ENCODE measurements around the gene IPO5. TPM values are rescaled to one million over a fixed set of nuclear protein-coding genes. Genes with fewer than 3 reads are reported as not detected.

The IPO5 gene
- total RNA-seq, 4 donors from 2014 or later: 104 to 212 (median 147) TPM

DNA sequence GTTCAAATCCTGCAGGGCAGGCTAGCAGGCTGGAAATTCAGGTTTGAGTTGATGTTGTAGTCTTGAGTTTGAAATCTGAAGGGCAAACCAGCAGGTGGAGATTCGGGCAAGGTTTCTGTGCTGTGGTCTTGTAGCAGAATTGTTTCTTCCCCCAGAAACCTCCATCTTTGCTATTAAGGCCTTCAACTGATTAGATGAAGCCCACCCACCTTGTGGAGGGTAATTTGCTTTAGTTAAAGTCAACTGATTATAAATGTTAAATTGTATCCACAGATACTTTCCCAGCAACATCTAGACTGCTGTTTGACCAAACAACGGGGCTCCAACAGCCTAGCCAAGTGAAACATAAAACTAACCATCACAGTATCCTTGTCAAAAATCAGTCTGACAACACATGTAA, 9.4 kb downstream of the IPO5 start:
- Histone ChIP-seq H3K27me3 (no peaks in the 10 kb centered on the region), H3K9me3 (no peaks in the 10 kb centered on the region), H3K27ac (no peak overlapping the region), H3K4me3 (no peak overlapping the region), H3K36me3 (no peaks in the 10 kb centered on the region), H3K4me1 (no peaks in the 10 kb centered on the region)
- intact Hi-C loops (cut with DNase I; ENCODE audit: low total_unique reads): no loop called here
- TF ChIP-seq POLR2A (IDR thresholded peaks at IDR 0.05): no peak
- TF ChIP-seq, protein P1, sequence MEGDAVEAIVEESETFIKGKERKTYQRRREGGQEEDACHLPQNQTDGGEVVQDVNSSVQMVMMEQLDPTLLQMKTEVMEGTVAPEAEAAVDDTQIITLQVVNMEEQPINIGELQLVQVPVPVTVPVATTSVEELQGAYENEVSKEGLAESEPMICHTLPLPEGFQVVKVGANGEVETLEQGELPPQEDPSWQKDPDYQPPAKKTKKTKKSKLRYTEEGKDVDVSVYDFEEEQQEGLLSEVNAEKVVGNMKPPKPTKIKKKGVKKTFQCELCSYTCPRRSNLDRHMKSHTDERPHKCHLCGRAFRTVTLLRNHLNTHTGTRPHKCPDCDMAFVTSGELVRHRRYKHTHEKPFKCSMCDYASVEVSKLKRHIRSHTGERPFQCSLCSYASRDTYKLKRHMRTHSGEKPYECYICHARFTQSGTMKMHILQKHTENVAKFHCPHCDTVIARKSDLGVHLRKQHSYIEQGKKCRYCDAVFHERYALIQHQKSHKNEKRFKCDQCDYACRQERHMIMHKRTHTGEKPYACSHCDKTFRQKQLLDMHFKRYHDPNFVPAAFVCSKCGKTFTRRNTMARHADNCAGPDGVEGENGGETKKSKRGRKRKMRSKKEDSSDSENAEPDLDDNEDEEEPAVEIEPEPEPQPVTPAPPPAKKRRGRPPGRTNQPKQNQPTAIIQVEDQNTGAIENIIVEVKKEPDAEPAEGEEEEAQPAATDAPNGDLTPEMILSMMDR (IDR thresholded peaks at IDR 0.05): no peak
- DNase-seq: no peak

GRCh38 chr13:97967226-97967625, 13.8 kb downstream of the IPO5 start:
- H3K9me3 ChIP-seq: no peaks in the 10 kb centered on the region
- H3K27ac ChIP-seq: no peak overlapping the region
- H3K4me1 ChIP-seq: no peaks in the 10 kb centered on the region
- no peak overlapping the region for H3K4me3 ChIP-seq
- no peaks in the 10 kb centered on the region for H3K27me3 ChIP-seq
- H3K36me3 ChIP-seq: no peaks in the 10 kb centered on the region
- no peak for DNase-seq
- intact Hi-C loops (cut with DNase I; ENCODE audit: low total_unique reads): no loop called here
- TF ChIP-seq, protein P1 (IDR thresholded peaks at IDR 0.05): no peak
- no peak for TF ChIP-seq POLR2A (IDR thresholded peaks at IDR 0.05)

DNA sequence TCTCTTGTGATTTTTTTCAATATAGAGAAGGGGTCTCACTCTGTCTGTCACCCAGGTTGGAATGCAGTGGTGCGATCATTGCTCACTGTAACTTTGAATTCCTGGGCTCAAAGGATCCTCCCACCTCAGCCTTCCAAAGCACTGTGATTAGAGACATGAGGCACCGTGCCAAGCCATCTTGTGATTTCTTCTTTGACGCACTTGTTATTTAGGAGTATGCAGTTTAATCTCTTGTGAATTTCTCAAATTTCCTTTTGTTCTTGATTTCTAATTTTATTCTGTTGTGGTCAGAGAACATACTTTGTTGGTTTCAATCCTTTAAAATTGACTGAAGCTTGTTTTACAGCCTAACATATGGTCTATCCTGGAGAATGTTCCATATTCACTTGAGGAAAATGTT, 14.5 kb downstream of the IPO5 start:
- DNase-seq: no peak

GRCh38 chr13:97971519-97971918, 18.0 kb downstream of the IPO5 start:
- no peaks in the 10 kb centered on the region for H3K27me3 ChIP-seq
- intact Hi-C loops (cut with DNase I; ENCODE audit: low total_unique reads): no loop called here
- H3K4me1 ChIP-seq: no peaks in the 10 kb centered on the region
- no peak overlapping the region for H3K27ac ChIP-seq
- no peak overlapping the region for H3K4me3 ChIP-seq
- no peak for DNase-seq
- no peaks in the 10 kb centered on the region for H3K9me3 ChIP-seq
- no peak for TF ChIP-seq POLR2A (IDR thresholded peaks at IDR 0.05)
- TF ChIP-seq, protein P1 (IDR thresholded peaks at IDR 0.05): no peak
- H3K36me3 ChIP-seq: no peaks in the 10 kb centered on the region

More for the DNA sequence above, 14.5 kb downstream of the IPO5 start:
- H3K4me3 ChIP-seq: no peak overlapping the region
- no peaks in the 10 kb centered on the region for H3K36me3 ChIP-seq
- TF ChIP-seq, protein P1 (IDR thresholded peaks at IDR 0.05): no peak
- H3K27ac ChIP-seq: no peak overlapping the region
- H3K9me3 ChIP-seq: no peaks in the 10 kb centered on the region
- intact Hi-C loops (cut with DNase I; ENCODE audit: low total_unique reads): no loop called here
- H3K27me3 ChIP-seq: no peaks in the 10 kb centered on the region
- H3K4me1 ChIP-seq: no peaks in the 10 kb centered on the region

- Histone ChIP-seq H3K27me3 (no peaks in the 10 kb centered on the region), H3K36me3 (no peaks in the 10 kb centered on the region), H3K9me3 (no peaks in the 10 kb centered on the region), H3K27ac (no peak overlapping the region), H3K4me3 (no peak overlapping the region), H3K4me1 (no peaks in the 10 kb centered on the region)
- no peak for TF ChIP-seq POLR2A (IDR thresholded peaks at IDR 0.05)
- TF ChIP-seq, protein P1 (IDR thresholded peaks at IDR 0.05): no peak
- intact Hi-C loops (cut with DNase I; ENCODE audit: low total_unique reads): no loop called here
- DNase-seq: no peak
These were observed 21.3 kb downstream of the IPO5 start for GRCh38 chr13:97974773-97975172.
